Tibial nerve (tissue), 4 donors: Measurements from ENCODE around the gene HRH1. TPM values are rescaled to one million over a fixed set of nuclear protein-coding genes. Genes with fewer than 3 reads are reported as not detected.

Experiments used
- DNase-seq, 2 donors: peaks; one replicate each; pipeline ENCODE4 v3.0.0-alpha.2; 2019; ENCODE audit warnings: low spot score in 2 of 2
- H3K27ac ChIP-seq, 4 donors: fragments of 200-600 bp; sonication (generic) in 3 of 4; one replicate each; pipeline ENCODE4 v1.5.1; 2017 to 2019; ENCODE audit warnings: mild to moderate bottlenecking in 1 of 4
- H3K27me3 ChIP-seq, 2 donors: fragments of 200-600 bp; sonication (generic) in 1 of 2; one replicate each; pipeline versions ENCODE4 v1.5.1 to v1.6.0; 2017 to 2019
- H3K36me3 ChIP-seq, 3 donors: fragments of 200-600 bp; sonication (generic); one replicate each; pipeline ENCODE4 v1.5.1; 2018 to 2019
- H3K4me1 ChIP-seq, 4 donors: fragments of 200-600 bp; sonication (generic) in 3 of 4; one replicate each; pipeline ENCODE4 v1.5.1; 2017 to 2019
- H3K4me3 ChIP-seq, 4 donors: fragments of 200-600 bp; sonication (generic) in 3 of 4; one replicate each; pipeline ENCODE4 v1.5.1; 2017 to 2019; ENCODE audit warnings: mild to moderate bottlenecking in 1 of 4, moderate library complexity in 1 of 4
- H3K9me3 ChIP-seq, 4 donors: fragments of 200-600 bp; sonication (generic) in 3 of 4; one replicate each; pipeline ENCODE4 v1.5.1; 2017 to 2019
- CTCF ChIP-seq, 5 experiments: fragments of 200-600 bp in 3 of 5; fragments of 450-650 bp in 2 of 5; sonication (generic) in 3 of 5; IDR thresholded peaks; one replicate each; pipeline ENCODE4 v1.5.1; 2016 to 2019; ENCODE audit warnings: antibody characterized with exemption in 5 of 5, mild to moderate bottlenecking in 3 of 5, moderate library complexity in 2 of 5
- EP300 ChIP-seq, 2 donors: sonication (generic); formaldehyde crosslinking; IDR thresholded peaks; one replicate each; pipeline ENCODE4 v1.6.1; 2017; ENCODE audit warnings: antibody characterized with exemption in 2 of 2, mild to moderate bottlenecking in 1 of 2
- POLR2A ChIP-seq, 2 donors: fragments of 450-650 bp; IDR thresholded peaks; one replicate each; pipeline ENCODE4 v1.6.1; 2017; ENCODE audit warnings: antibody characterized with exemption in 2 of 2, mild to moderate bottlenecking in 2 of 2, moderate library complexity in 2 of 2
- WGBS, 2 donors: methylation state at CpG; one replicate each; pipeline ENCODE4 v1.1.5; 2018; 5-methylcytosine and 5-hydroxymethylcytosine counted together
- total RNA-seq, 4 donors: library from RNA; depleted of rRNA; stranded (reverse); fragments of >200 nt; gene quantifications; one replicate each; pipeline ENCODE4 v1.1.0, GENCODE V29; 2016

HRH1 gene
- total RNA-seq, 4 donors from 2014 or later = 13.8 to 20.3 (median 15.9) TPM

GRCh38 chr3:11118181-11118682, 36.1 kb upstream of the HRH1 start:
- DNase-seq = no peak
- Histone ChIP-seq H3K4me3 (no peak overlapping the region), H3K36me3 (no peaks in the 10 kb centered on the region), H3K4me1 (peaks cover 0 to 16% (median 0%) of the 10 kb centered on the region in 4 donors), H3K9me3 (peaks cover 0 to 22% (median 0%) of the 10 kb centered on the region in 4 donors), H3K27me3 (no peaks in the 10 kb centered on the region), H3K27ac (no peak overlapping the region)
- WGBS, 2 donors = 61 to 65% methylated on average over 7 to 8 of the region's 8 CpGs
- TF ChIP-seq EP300 (IDR thresholded peaks at IDR 0.05) = no peak
- TF ChIP-seq POLR2A (IDR thresholded peaks at IDR 0.05) = no peak
- TF ChIP-seq CTCF (IDR thresholded peaks at IDR 0.05) = no peak

DNA sequence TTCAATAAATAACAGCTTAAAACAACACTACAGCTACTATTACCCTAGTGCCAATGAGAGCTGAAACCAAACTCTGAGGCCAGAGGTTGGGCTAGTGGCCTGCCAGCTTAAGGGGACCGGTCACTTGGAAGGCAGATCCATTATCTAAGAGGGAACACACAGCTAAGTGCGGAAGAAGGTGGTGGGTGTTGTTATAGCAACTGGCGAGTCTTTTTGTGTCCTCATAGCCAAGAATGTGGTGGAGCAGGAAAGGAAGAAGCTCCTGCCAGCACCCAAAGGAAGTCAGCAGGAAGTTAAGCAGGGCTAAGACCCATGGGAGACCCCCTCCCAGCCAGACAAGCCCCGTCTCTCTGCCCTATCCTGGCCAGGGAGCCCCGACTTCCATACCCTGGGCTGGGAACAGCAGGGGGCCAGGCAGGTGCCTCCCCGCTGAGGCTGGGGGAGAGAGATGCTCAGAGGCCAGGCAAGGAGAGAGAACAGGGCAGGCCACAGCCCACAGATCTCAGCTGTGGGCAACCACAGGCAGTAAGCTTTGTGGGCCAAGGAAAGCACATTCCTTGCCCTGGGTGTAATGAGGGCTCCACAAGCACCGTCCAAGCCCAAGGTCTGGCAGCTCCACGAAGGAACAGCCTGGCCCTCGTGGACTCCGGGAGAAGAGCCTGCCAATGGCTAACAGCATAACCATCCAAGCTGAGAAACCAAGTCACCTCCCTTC, 34.0 kb upstream of the HRH1 start:
- Histone ChIP-seq H3K4me1 (peaks cover 0 to 16% (median 0%) of the 10 kb centered on the region in 4 donors), H3K36me3 (no peaks in the 10 kb centered on the region), H3K9me3 (peaks cover 0 to 19% (median 0%) of the 10 kb centered on the region in 4 donors), H3K27me3 (no peaks in the 10 kb centered on the region), H3K4me3 (no peak overlapping the region), H3K27ac (peak overlapping the region in 2 of 4 donors; percentile 34 to 46)
- no peak for DNase-seq
- TF ChIP-seq POLR2A (IDR thresholded peaks at IDR 0.05) (no peak), CTCF (IDR thresholded peaks at IDR 0.05) (no peak), EP300 (IDR thresholded peaks at IDR 0.05) (peak in 1 of 2 donors; percentile 14)
- 54% methylated on average over 10 of the region's 10 CpGs for WGBS, 2 donors

DNA sequence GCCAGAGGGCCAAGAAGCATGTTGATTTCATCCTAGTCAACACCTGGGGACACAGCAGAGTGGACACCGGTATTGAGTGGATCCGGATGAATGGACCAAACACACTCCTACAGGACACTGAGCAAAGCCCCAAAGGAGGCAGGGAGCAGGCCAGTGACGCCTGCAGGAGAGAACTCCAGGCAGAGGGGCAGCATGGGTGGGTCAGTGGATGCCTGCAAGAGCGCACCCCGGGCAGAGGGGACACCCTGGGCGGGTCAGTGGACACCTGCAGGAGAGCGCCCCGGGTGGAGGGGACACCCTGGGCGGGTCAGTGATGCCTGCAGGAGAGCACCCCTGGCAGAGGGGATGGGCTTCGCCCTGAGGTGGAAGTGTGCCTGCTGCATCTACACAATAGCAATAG, 27.6 kb upstream of the HRH1 start:
- WGBS, 2 donors = 91% methylated on average over 10 of the region's 10 CpGs
- DNase-seq = no peak
- TF ChIP-seq EP300 (IDR thresholded peaks at IDR 0.05) (no peak), POLR2A (IDR thresholded peaks at IDR 0.05) (no peak), CTCF (IDR thresholded peaks at IDR 0.05) (no peak)
- no peak overlapping the region for H3K4me3 ChIP-seq
- no peaks in the 10 kb centered on the region for H3K4me1 ChIP-seq
- no peak overlapping the region for H3K27ac ChIP-seq
- H3K27me3 ChIP-seq = no peaks in the 10 kb centered on the region
- peaks cover 0 to 14% (median 0%) of the 10 kb centered on the region in 4 donors for H3K9me3 ChIP-seq
- no peaks in the 10 kb centered on the region for H3K36me3 ChIP-seq

DNA sequence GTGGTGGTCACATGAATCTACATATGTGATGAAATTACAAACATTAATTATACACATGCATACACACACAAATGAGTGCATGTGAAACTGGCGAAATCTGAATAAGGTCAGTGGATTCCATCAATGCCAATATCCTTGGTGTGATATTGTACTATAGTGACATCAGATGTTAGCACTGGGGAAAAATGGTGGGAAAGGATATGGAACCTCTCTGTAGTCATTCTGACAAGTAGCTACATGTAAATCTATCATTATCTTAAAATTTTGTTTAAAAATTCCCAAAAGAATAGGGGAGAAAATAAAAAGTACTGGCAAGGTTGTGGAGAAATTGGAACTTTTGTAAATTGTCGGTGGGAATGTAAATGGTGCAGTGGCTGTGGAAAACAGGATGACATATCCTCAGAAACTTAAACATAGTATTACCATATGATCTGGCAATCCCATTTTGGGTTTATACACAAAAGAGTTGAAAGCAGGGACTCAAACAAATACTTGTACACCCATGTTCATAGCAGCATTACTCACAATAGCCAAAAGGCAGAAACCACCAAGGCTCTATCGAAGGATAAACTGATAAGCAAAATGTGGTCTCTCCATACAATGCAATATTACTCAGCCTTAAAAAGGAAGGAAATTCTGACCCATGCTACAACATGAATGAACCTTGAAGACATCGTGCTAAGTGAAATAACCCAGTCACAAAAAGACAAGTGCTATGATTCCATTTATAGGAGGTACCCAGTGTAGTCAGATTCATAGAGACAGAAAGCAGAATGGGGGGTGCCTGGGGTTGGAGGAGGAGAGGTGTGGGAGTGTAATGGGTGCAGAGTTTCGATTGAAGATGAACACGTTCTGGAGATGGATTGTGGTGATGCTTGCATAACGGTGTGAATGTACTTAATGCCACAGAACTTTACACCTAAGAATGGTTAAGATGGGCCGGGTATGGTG, 25.3 kb upstream of the HRH1 start:
- no peaks in the 10 kb centered on the region for H3K4me1 ChIP-seq
- H3K9me3 ChIP-seq = peaks cover 0 to 3% (median 0%) of the 10 kb centered on the region in 4 donors
- H3K27me3 ChIP-seq = no peaks in the 10 kb centered on the region
- H3K36me3 ChIP-seq = no peaks in the 10 kb centered on the region
- DNase-seq = no peak
- TF ChIP-seq CTCF (IDR thresholded peaks at IDR 0.05) = no peak
- no peak for TF ChIP-seq EP300 (IDR thresholded peaks at IDR 0.05)
- no peak for TF ChIP-seq POLR2A (IDR thresholded peaks at IDR 0.05)
- H3K27ac ChIP-seq = no peak overlapping the region
- WGBS, 2 donors = 87 to 93% methylated on average over 8 of the region's 8 CpGs
- H3K4me3 ChIP-seq = no peak overlapping the region
